Naive thymus-derived CD4-positive, alpha-beta T cell (primary cell): ENCODE results near the gene ZNF223. TPM values are rescaled to one million over a fixed set of nuclear protein-coding genes. Genes with fewer than 3 reads are reported as not detected.

Experiments
- ATAC-seq: fragments of 150-1000 bp; cut with Tn5 transposase; 2 replicates; pipeline ENCODE4 v1.10.0; 2021; ENCODE audit warnings: mild to moderate bottlenecking, moderate library complexity
- CTCF ChIA-PET: fragments of 350-600 bp; sonication (Branson Sonifier 250); formaldehyde crosslinking; loops from one replicate; lab custom pipeline; 2021; ENCODE audit warnings: antibody characterized with exemption; lab: Charles Lee
- POLR2A ChIA-PET: fragments of 350-600 bp; sonication (Branson Sonifier 250); formaldehyde crosslinking; loops from one replicate; lab custom pipeline; 2021; ENCODE audit warnings: antibody characterized with exemption, inconsistent platforms; lab: Charles Lee
- DNase-seq, 9 donors: peaks; one replicate each; pipeline versions ENCODE4 v3.0.0 to v3.0.0-alpha.2; 2020 to 2022; ENCODE audit warnings: mixed read lengths in 1 of 9
- H3K27ac ChIP-seq: one replicate; pipeline ENCODE4 v1.7.0; 2013; ENCODE audit warnings: mild to moderate bottlenecking, low read depth, low read length, moderate library complexity
- H3K27me3 ChIP-seq, 2 donors: one replicate each; pipeline ENCODE4 v1.7.0; 2013; ENCODE audit warnings: low read length in 2 of 2, mild to moderate bottlenecking in 2 of 2, moderate library complexity in 2 of 2; ENCODE audit not compliant: control insufficient read depth in 2 of 2, insufficient read depth in 2 of 2
- H3K36me3 ChIP-seq, 3 experiments: 1 replicate in 2 of 3; 2 replicates in 1 of 3; pipeline ENCODE4 v1.7.0; 2013; ENCODE audit warnings: low read length in 3 of 3, mild to moderate bottlenecking in 3 of 3, moderate library complexity in 1 of 3; ENCODE audit not compliant: insufficient read depth in 3 of 3, control insufficient read depth in 2 of 3
- H3K4me1 ChIP-seq, 2 donors: one replicate each; pipeline ENCODE4 v1.7.0; 2013; ENCODE audit warnings: low read length in 2 of 2, mild to moderate bottlenecking in 2 of 2, moderate library complexity in 1 of 2; ENCODE audit not compliant: control insufficient read depth in 2 of 2, insufficient read depth in 2 of 2
- H3K4me3 ChIP-seq: 2 replicates; pipeline ENCODE4 v1.7.0; 2013; ENCODE audit warnings: mild to moderate bottlenecking, low read length
- H3K9me3 ChIP-seq, 3 experiments: 1 replicate in 2 of 3; 2 replicates in 1 of 3; pipeline ENCODE4 v1.7.0; 2013; ENCODE audit warnings: low read length in 3 of 3; ENCODE audit not compliant: control insufficient read depth in 2 of 3
- H3K27ac Mint-ChIP-seq, 9 donors: one replicate each; pipeline ENCODE4 v1.8.0; 2020 to 2022; ENCODE audit warnings: mixed read lengths in 9 of 9, mild to moderate bottlenecking in 8 of 9, moderate library complexity in 5 of 9, inconsistent platforms in 2 of 9
- H3K27me3 Mint-ChIP-seq, 5 donors: one replicate each; pipeline ENCODE4 v1.8.0; 2021 to 2022; ENCODE audit warnings: mixed read lengths in 5 of 5, mild to moderate bottlenecking in 1 of 5
- H3K36me3 Mint-ChIP-seq, 5 donors: one replicate each; pipeline ENCODE4 v1.8.0; 2020 to 2022; ENCODE audit warnings: mixed read lengths in 5 of 5, mild to moderate bottlenecking in 3 of 5, inconsistent platforms in 1 of 5
- H3K4me1 Mint-ChIP-seq, 7 donors: one replicate each; pipeline ENCODE4 v1.8.0; 2020 to 2022; ENCODE audit warnings: mixed read lengths in 7 of 7, mild to moderate bottlenecking in 3 of 7, inconsistent platforms in 1 of 7
- H3K4me3 Mint-ChIP-seq, 10 donors: one replicate each; pipeline ENCODE4 v1.8.0; 2020 to 2022; ENCODE audit warnings: mild to moderate bottlenecking in 10 of 10, mixed read lengths in 10 of 10, moderate library complexity in 6 of 10, inconsistent platforms in 2 of 10
- H3K9me3 Mint-ChIP-seq, 11 donors: one replicate each; pipeline ENCODE4 v1.8.0; 2020 to 2022; ENCODE audit warnings: mixed read lengths in 11 of 11, mild to moderate bottlenecking in 4 of 11, inconsistent platforms in 1 of 11, moderate library complexity in 1 of 11
- intact Hi-C, 2 donors: fragments of 100-400 bp; cut with micrococcal nuclease; formaldehyde crosslinking; loops; one replicate each; pipeline ENCODE4 v1.15.1; 2023
- polyA plus RNA-seq, 2 donors: library from polyadenylated mRNA; unstranded; fragments of 300-500 nt; fragmentation: Illumina TruSeq; gene quantifications; one replicate each; pipeline ENCODE4 v1.2.3, GENCODE V29; 2021
- total RNA-seq, 6 experiments: library from RNA in 5 of 6; stranded (reverse) in 5 of 6; gene quantifications; 1 replicate in 5 of 6; 2 replicates in 1 of 6; pipeline ENCODE4 v1.2.3 and lab custom pipeline; 2021 to 2026

The ZNF223 gene
- total and polyA plus RNA-seq, 7 experiments from 2014 or later: 0.15 to 8.7 (median 2.3) TPM

DNA sequence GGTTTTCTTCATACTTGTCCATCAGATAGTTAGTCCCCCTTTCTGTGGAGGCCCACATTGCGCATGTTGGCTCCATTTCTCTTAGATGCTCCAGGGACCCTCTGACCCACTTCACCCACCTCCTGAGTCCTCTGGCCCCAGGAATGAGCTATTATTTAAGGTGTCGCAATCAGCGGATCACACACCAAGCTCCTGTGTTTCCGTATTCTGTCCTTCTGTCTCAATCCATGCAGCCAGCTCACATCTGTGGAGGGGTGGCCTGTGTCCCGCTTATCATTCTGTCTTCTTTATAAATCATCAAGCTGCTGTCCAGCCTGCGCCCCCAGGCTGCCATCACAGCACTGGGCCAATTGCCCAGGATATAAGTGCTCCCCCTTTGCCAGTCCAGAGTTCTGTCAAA lies 44.4 kb upstream of the ZNF223 start:
- peaks cover 8 to 63% (median 28%) of the 10 kb centered on the region in 3 experiments for H3K9me3 ChIP-seq
- CTCF ChIA-PET: no interaction called here
- Mint-ChIP-seq H3K27me3 (no peaks in the 10 kb centered on the region), H3K4me3 (peak overlapping the region in 1 of 10 donors; percentile 42), H3K36me3 (peaks cover 55 to 70% (median 66%) of the 10 kb centered on the region in 5 donors), H3K27ac (no peak overlapping the region), H3K4me1 (peaks cover 9 to 25% (median 13%) of the 10 kb centered on the region in 7 donors), H3K9me3 (peaks cover 32 to 85% (median 60%) of the 10 kb centered on the region in 11 donors)
- intact Hi-C loops: no loop called here
- H3K4me3 ChIP-seq: no peak overlapping the region
- no peak overlapping the region for H3K27ac ChIP-seq
- peaks cover 0 to 8% of the 10 kb centered on the region in 2 donors for H3K4me1 ChIP-seq
- POLR2A ChIA-PET: no interaction called here
- DNase-seq (no peak), ATAC-seq (no peak)
- peaks cover 30 to 69% (median 36%) of the 10 kb centered on the region in 3 experiments for H3K36me3 ChIP-seq
- no peaks in the 10 kb centered on the region for H3K27me3 ChIP-seq

- no peak overlapping the region for H3K4me3 ChIP-seq
- no peak overlapping the region for H3K4me3 Mint-ChIP-seq
- peaks cover 58 to 83% (median 75%) of the 10 kb centered on the region in 5 donors for H3K36me3 Mint-ChIP-seq
- no peak for DNase-seq
- no peaks in the 10 kb centered on the region for H3K4me1 ChIP-seq
- H3K36me3 ChIP-seq: peaks cover 30 to 61% (median 36%) of the 10 kb centered on the region in 3 experiments
- H3K4me1 Mint-ChIP-seq: peaks cover 0 to 10% (median 4%) of the 10 kb centered on the region in 7 donors
- no peaks in the 10 kb centered on the region for H3K27me3 ChIP-seq
- peaks cover 39 to 98% (median 76%) of the 10 kb centered on the region in 11 donors for H3K9me3 Mint-ChIP-seq
- no peaks in the 10 kb centered on the region for H3K27me3 Mint-ChIP-seq
- peaks cover 8 to 87% (median 28%) of the 10 kb centered on the region in 3 experiments for H3K9me3 ChIP-seq
- no peak overlapping the region for H3K27ac ChIP-seq
- no peak for ATAC-seq
- ChIA-PET POLR2A (no interaction called here), CTCF (no interaction called here)
- intact Hi-C loops: no loop called here
- no peak overlapping the region for H3K27ac Mint-ChIP-seq
These were observed 41.4 kb upstream of the ZNF223 start for GRCh38 chr19:44010468-44010867.

DNA sequence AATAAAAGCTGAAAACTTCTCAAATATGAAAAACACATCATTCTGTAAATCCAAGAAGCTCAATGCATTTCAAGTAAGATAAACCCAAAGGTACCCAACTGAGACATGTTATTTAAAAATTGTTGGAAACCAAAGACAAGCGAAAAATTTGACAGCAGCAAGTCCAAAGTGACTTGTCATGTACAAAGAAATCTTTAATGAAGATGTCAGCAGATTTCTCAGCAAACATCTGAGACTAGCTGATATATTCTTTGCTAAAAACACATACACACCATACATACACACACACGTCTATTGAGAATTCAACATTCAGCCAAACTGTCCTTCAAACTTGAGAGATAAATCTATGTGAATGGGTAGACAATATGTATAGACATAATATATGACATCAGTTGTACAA lies 32.3 kb upstream of the ZNF223 start:
- Mint-ChIP-seq H3K4me3 (no peak overlapping the region), H3K9me3 (peaks cover 21 to 80% (median 53%) of the 10 kb centered on the region in 11 donors), H3K27ac (no peak overlapping the region), H3K27me3 (peaks cover 0 to 34% (median 17%) of the 10 kb centered on the region in 5 donors), H3K4me1 (peaks cover 0 to 1% (median 1%) of the 10 kb centered on the region in 7 donors), H3K36me3 (peaks cover 0 to 21% (median 11%) of the 10 kb centered on the region in 5 donors)
- ATAC-seq (no peak), DNase-seq (no peak)
- ChIA-PET POLR2A (no interaction called here), CTCF (no interaction called here)
- H3K27me3 ChIP-seq: no peaks in the 10 kb centered on the region
- H3K4me3 ChIP-seq: no peak overlapping the region
- no peaks in the 10 kb centered on the region for H3K36me3 ChIP-seq
- intact Hi-C loops: no loop called here
- no peak overlapping the region for H3K27ac ChIP-seq
- H3K4me1 ChIP-seq: no peaks in the 10 kb centered on the region
- peaks cover 0 to 7% (median 0%) of the 10 kb centered on the region in 3 experiments for H3K9me3 ChIP-seq

GRCh38 chr19:44021221-44021620 lies 30.6 kb upstream of the ZNF223 start:
- peaks cover 4 to 25% (median 22%) of the 10 kb centered on the region in 5 donors for H3K36me3 Mint-ChIP-seq
- DNase-seq: no peak
- CTCF ChIA-PET: no interaction called here

GRCh38 chr19:44024900-44025216 lies 27.0 kb upstream of the ZNF223 start:
- DNase-seq (no peak), ATAC-seq (no peak)
- Mint-ChIP-seq H3K36me3 (peaks cover 27 to 52% (median 47%) of the 10 kb centered on the region in 5 donors), H3K27me3 (peaks cover 0 to 14% (median 7%) of the 10 kb centered on the region in 5 donors), H3K4me1 (peaks cover 12 to 40% (median 31%) of the 10 kb centered on the region in 7 donors), H3K9me3 (peaks cover 15 to 77% (median 48%) of the 10 kb centered on the region in 11 donors), H3K27ac (peak overlapping the region; percentile 84 to 98 (median 94)), H3K4me3 (peak overlapping the region; percentile 95 to 100 (median 98))
- POLR2A ChIA-PET: interaction anchor here (0.9 to 1.4 kb wide), 4 partner anchors 9 to 182 kb away, joined by 3 to 4 read pairs (median 3); partner anchors contain the start of gene ZNF45
- H3K36me3 ChIP-seq: peaks cover 0 to 37% (median 21%) of the 10 kb centered on the region in 3 experiments
- peak overlapping the region; percentile 76 for H3K4me3 ChIP-seq
- peaks cover 4 to 26% (median 9%) of the 10 kb centered on the region in 3 experiments for H3K9me3 ChIP-seq
- CTCF ChIA-PET: interaction anchor here (1.1 kb wide), 1 partner anchor 9 kb away, joined by 4 read pairs; no protein-coding TSS in a partner anchor
- peak overlapping the region; percentile 71 for H3K27ac ChIP-seq
- intact Hi-C loops: loop anchor here (1.0 kb wide), 11 partner anchors 23 to 280 kb away; partner anchors contain the start of genes ZNF224 (in 2 of the 2), ZNF230 (in 2 of the 2), ZNF284 (in 2 of the 2) and ZNF45 (in 2 of the 2)
- peaks cover 5 to 9% of the 10 kb centered on the region in 2 donors for H3K4me1 ChIP-seq
- no peaks in the 10 kb centered on the region for H3K27me3 ChIP-seq

More at GRCh38 chr19:44021221-44021620, 30.6 kb upstream of the ZNF223 start:
- no peak for ATAC-seq
- H3K4me3 Mint-ChIP-seq: no peak overlapping the region
- peaks cover 12 to 19% (median 17%) of the 10 kb centered on the region in 7 donors for H3K4me1 Mint-ChIP-seq
- peaks cover 0 to 4% (median 0%) of the 10 kb centered on the region in 3 experiments for H3K36me3 ChIP-seq
- no peak overlapping the region for H3K27ac Mint-ChIP-seq
- no peak overlapping the region for H3K27ac ChIP-seq
- intact Hi-C loops: no loop called here
- no peak overlapping the region for H3K4me3 ChIP-seq
- POLR2A ChIA-PET: no interaction called here
- H3K4me1 ChIP-seq: peaks cover 5 to 9% of the 10 kb centered on the region in 2 donors
- peaks cover 0 to 34% (median 17%) of the 10 kb centered on the region in 5 donors for H3K27me3 Mint-ChIP-seq
- H3K9me3 Mint-ChIP-seq: peaks cover 15 to 77% (median 48%) of the 10 kb centered on the region in 11 donors
- no peaks in the 10 kb centered on the region for H3K27me3 ChIP-seq
- H3K9me3 ChIP-seq: no peaks in the 10 kb centered on the region

- ChIA-PET CTCF (no interaction called here), POLR2A (interaction anchor here (0.7 to 1.4 kb wide), 5 partner anchors 21 to 1129 kb away, joined by 3 to 5 read pairs (median 3); partner anchors contain the start of gene ZNF45)
- peaks cover 11 to 77% (median 48%) of the 10 kb centered on the region in 11 donors for H3K9me3 Mint-ChIP-seq
- H3K27me3 Mint-ChIP-seq: peaks cover 0 to 9% (median 3%) of the 10 kb centered on the region in 5 donors
- ATAC-seq: peak; percentile 99
- Histone ChIP-seq H3K27ac (peak within 1 kb of the TSS; percentile 71), H3K27me3 (no peaks in the 10 kb centered on the region), H3K36me3 (peaks cover under 1 to 42% (median 24%) of the 10 kb centered on the region in 3 experiments), H3K4me3 (peak within 1 kb of the TSS; percentile 76), H3K9me3 (peaks cover 4 to 28% (median 9%) of the 10 kb centered on the region in 3 experiments), H3K4me1 (peaks cover 5 to 9% of the 10 kb centered on the region in 2 donors)
- H3K27ac Mint-ChIP-seq: peak within 1 kb of the TSS; percentile 84 to 98 (median 94)
- peaks cover 26 to 57% (median 51%) of the 10 kb centered on the region in 5 donors for H3K36me3 Mint-ChIP-seq
- peaks cover 12 to 40% (median 31%) of the 10 kb centered on the region in 7 donors for H3K4me1 Mint-ChIP-seq
- DNase-seq: peak; percentile 41 to 78 (median 66)
- intact Hi-C loops: loop anchor here (1.0 kb wide), 11 partner anchors 23 to 280 kb away; partner anchors contain the start of genes ZNF224 (in 2 of the 2), ZNF230 (in 2 of the 2), ZNF284 (in 2 of the 2) and ZNF45 (in 2 of the 2)
- peak within 1 kb of the TSS; percentile 95 to 100 (median 98) for H3K4me3 Mint-ChIP-seq
These were observed 26.5 kb upstream of the ZNF223 start, which contains the start of gene ZNF222 for GRCh38 chr19:44025217-44025936. Gene ZNF222, plus strand, starts transcription at chr19:44025379. Its CDS starts 58 bp downstream, at chr19:44025437.
